Activated B cell treated with CpG ODN at 0.5 μM for 24 hours (primary cell): ENCODE results near the gene OSBPL7. TPM values are rescaled to one million over a fixed set of nuclear protein-coding genes. Genes with fewer than 3 reads are reported as not detected.

Source experiments
- ATAC-seq: fragments of 200-7000 bp; cut with Tn5 transposase; one replicate; pipeline ENCODE4 v1.10.0; 2021; ENCODE audit warnings: low read depth, mild to moderate bottlenecking, moderate library complexity
- CTCF ChIA-PET: fragments of 350-600 bp; sonication (Branson Sonifier 250); formaldehyde crosslinking; loops from one replicate; lab custom pipeline; 2021; ENCODE audit warnings: antibody characterized with exemption; lab: Charles Lee
- POLR2A ChIA-PET: fragments of 350-600 bp; sonication (Branson Sonifier 250); formaldehyde crosslinking; loops from one replicate; lab custom pipeline; 2021; ENCODE audit warnings: antibody characterized with exemption; lab: Charles Lee
- DNase-seq: peaks from one replicate; pipeline ENCODE4 v3.0.0; 2022
- H3K27ac Mint-ChIP-seq: one replicate; pipeline ENCODE4 v1.8.0; 2020; ENCODE audit warnings: mixed read lengths
- H3K27me3 Mint-ChIP-seq: one replicate; pipeline ENCODE4 v1.8.0; 2021; ENCODE audit warnings: mixed read lengths
- H3K36me3 Mint-ChIP-seq: one replicate; pipeline ENCODE4 v1.8.0; 2021; ENCODE audit warnings: low read depth, mixed read lengths
- H3K4me1 Mint-ChIP-seq: one replicate; pipeline ENCODE4 v1.8.0; 2021; ENCODE audit warnings: mixed read lengths
- H3K4me3 Mint-ChIP-seq: one replicate; pipeline ENCODE4 v1.8.0; 2020; ENCODE audit warnings: mild to moderate bottlenecking, mixed read lengths
- H3K9me3 Mint-ChIP-seq: one replicate; pipeline ENCODE4 v1.8.0; 2020; ENCODE audit warnings: mixed read lengths
- intact Hi-C: fragments of 100-400 bp; cut with micrococcal nuclease; formaldehyde crosslinking; loops from one replicate; pipeline ENCODE4 v1.15.1; 2024
- total RNA-seq: library from RNA; stranded (reverse); gene quantifications from 2 replicates; pipeline ENCODE4 v1.2.3, GENCODE V29; 2022
- TF ChIP-seq, protein P1 (sequence below): fragments of 200-600 bp; IDR thresholded peaks from one replicate; pipeline ENCODE4 v1.8.0; 2022; ENCODE audit warnings: antibody characterized with exemption, mild to moderate bottlenecking

The OSBPL7 gene
- total RNA-seq, 1 donor from 2014 or later = 34.4 TPM

DNA sequence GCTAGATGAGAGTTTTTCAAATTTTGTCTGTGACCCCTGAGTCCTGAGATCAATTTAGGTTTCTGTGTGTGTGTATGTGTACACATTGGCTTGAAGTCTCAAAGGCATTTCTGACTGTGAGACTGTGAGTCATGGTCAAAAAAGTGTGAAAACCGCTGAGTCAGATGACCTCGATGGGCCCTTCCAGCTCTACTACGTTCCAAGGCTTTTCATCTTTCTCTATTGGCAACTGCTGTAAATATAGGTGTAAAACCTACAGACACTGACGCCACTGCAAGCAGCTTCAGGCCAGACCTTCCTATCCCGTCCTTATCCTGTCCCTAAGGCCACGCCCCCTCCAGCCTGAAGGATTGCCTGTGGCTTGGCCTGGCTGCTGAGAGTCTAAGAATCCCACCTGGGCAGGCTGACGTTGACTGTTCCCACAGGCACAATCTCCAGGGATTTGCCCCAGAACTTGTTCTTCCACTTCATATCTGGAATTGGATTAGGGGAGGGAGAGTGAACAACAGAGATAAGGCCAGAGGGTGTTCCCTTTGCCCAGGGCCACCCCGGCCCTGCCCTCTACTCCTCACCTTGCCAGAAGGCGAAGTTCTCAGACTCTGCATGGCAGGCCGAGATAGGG, 11.3 kb downstream of the OSBPL7 start:
- H3K27ac Mint-ChIP-seq = no peak overlapping the region
- H3K4me1 Mint-ChIP-seq = no peaks in the 10 kb centered on the region
- DNase-seq (no peak), ATAC-seq (peak; percentile 21)
- H3K9me3 Mint-ChIP-seq = no peaks in the 10 kb centered on the region
- ChIA-PET POLR2A (no interaction called here), CTCF (no interaction called here)
- no peak overlapping the region for H3K4me3 Mint-ChIP-seq
- H3K27me3 Mint-ChIP-seq = no peaks in the 10 kb centered on the region
- H3K36me3 Mint-ChIP-seq = peaks cover 81% of the 10 kb centered on the region
- TF ChIP-seq, protein P1, sequence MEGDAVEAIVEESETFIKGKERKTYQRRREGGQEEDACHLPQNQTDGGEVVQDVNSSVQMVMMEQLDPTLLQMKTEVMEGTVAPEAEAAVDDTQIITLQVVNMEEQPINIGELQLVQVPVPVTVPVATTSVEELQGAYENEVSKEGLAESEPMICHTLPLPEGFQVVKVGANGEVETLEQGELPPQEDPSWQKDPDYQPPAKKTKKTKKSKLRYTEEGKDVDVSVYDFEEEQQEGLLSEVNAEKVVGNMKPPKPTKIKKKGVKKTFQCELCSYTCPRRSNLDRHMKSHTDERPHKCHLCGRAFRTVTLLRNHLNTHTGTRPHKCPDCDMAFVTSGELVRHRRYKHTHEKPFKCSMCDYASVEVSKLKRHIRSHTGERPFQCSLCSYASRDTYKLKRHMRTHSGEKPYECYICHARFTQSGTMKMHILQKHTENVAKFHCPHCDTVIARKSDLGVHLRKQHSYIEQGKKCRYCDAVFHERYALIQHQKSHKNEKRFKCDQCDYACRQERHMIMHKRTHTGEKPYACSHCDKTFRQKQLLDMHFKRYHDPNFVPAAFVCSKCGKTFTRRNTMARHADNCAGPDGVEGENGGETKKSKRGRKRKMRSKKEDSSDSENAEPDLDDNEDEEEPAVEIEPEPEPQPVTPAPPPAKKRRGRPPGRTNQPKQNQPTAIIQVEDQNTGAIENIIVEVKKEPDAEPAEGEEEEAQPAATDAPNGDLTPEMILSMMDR = no peak
- intact Hi-C loops = no loop called here

- ATAC-seq (no peak), DNase-seq (no peak)
- intact Hi-C loops = no loop called here
- ChIA-PET CTCF (no interaction called here), POLR2A (no interaction called here)
- H3K36me3 Mint-ChIP-seq = peaks cover 71% of the 10 kb centered on the region
- no peaks in the 10 kb centered on the region for H3K4me1 Mint-ChIP-seq
- H3K9me3 Mint-ChIP-seq = no peaks in the 10 kb centered on the region
- H3K4me3 Mint-ChIP-seq = no peak overlapping the region
- TF ChIP-seq, protein P1 = no peak
- no peak overlapping the region for H3K27ac Mint-ChIP-seq
- no peaks in the 10 kb centered on the region for H3K27me3 Mint-ChIP-seq
Observed at GRCh38 chr17:47808830-47809480, 12.6 kb downstream of the OSBPL7 start.

DNA sequence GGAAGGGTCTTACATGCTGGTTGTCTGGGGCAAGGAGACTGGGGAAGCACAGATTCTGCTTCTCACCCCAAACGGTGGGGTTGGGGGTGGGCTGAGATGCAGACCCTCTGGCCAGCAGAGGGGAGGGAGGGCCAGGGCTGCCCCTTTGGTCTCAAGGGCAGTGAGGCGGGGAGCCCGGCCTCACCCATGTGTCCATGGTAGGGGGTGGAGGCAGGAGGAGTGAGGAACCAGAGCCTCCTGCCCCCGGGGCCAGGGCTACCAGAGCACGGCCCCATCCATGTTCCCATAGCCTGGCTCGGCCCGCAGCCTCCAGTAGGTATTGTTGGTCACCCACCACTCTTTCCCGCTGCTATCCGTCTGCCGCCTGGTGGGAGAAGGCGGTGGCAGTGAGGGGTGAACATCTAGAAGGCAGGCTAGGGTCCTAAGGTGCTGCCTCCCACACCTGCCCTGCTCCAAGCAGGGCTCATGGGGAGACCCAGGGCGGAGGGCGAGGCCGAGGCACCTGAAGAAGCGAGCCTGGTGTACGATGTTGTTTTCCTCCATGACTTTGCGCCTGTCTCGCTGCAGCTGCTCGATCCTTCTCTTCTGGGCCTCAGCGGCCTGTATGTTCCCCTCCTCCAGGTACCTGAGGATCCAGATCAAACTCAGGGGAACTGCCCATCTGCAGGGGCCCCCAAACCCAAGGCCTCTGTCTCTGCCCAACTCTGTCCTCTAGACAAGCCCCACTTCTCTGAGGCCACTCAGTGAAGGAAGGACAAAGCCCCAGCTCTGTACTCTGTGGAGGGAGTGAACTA, 13.4 kb downstream of the OSBPL7 start:
- POLR2A ChIA-PET = no interaction called here
- Mint-ChIP-seq H3K27ac (no peak overlapping the region), H3K4me1 (no peaks in the 10 kb centered on the region), H3K27me3 (no peaks in the 10 kb centered on the region), H3K9me3 (no peaks in the 10 kb centered on the region), H3K4me3 (no peak overlapping the region), H3K36me3 (peaks cover 65% of the 10 kb centered on the region)
- CTCF ChIA-PET = no interaction called here
- ATAC-seq (no peak), DNase-seq (no peak)
- intact Hi-C loops = no loop called here
- TF ChIP-seq, protein P1 = no peak

DNA sequence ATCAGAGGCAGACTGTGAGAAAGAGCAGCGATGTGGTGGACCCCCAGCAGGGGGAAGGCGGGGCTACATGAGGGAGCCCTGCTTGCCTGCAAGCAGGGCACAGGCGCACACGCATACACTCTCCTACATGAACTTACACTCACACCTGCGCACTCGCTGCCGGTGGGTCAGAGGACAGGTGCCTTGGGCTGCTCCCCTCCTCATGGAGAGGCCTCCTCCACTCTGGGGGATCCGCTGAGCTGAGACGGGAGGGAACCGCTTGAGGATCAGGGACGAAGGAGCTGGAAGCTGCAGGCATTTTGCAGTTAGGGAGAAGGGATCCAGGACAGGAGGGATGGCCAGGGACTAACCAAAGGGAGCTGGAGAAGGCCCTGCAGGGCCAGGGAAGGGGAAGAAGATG, 14.2 kb downstream of the OSBPL7 start:
- no peaks in the 10 kb centered on the region for H3K4me1 Mint-ChIP-seq
- no peak overlapping the region for H3K4me3 Mint-ChIP-seq
- CTCF ChIA-PET = no interaction called here
- intact Hi-C loops = no loop called here
- no peaks in the 10 kb centered on the region for H3K9me3 Mint-ChIP-seq
- DNase-seq = no peak
- ATAC-seq = no peak
- H3K27me3 Mint-ChIP-seq = no peaks in the 10 kb centered on the region
- peaks cover 57% of the 10 kb centered on the region for H3K36me3 Mint-ChIP-seq
- H3K27ac Mint-ChIP-seq = no peak overlapping the region
- POLR2A ChIA-PET = no interaction called here
- TF ChIP-seq, protein P1 = no peak

DNA sequence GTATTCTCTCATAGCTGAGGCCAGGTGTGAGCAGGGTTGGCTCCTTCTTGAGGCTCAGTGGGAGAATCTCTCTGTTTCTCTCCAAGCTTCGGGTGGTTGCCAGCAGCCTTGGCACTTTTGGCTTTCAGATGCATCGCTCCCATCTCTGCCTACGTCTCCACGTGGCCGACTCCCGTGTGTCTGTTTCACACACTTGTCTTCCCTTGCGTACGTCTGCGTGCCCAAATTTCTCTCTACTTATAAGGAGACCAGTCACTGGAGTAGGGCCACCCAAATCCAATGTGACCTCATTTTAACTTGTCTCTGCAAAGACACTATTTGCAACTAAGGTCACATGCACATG, 14.7 kb downstream of the OSBPL7 start:
- no peak for ATAC-seq
- no peaks in the 10 kb centered on the region for H3K9me3 Mint-ChIP-seq
- no peak overlapping the region for H3K27ac Mint-ChIP-seq
- intact Hi-C loops = no loop called here
- ChIA-PET POLR2A (no interaction called here), CTCF (no interaction called here)
- TF ChIP-seq, protein P1 = no peak
- H3K4me1 Mint-ChIP-seq = no peaks in the 10 kb centered on the region
- H3K4me3 Mint-ChIP-seq = no peak overlapping the region
- H3K27me3 Mint-ChIP-seq = no peaks in the 10 kb centered on the region
- peaks cover 51% of the 10 kb centered on the region for H3K36me3 Mint-ChIP-seq
- no peak for DNase-seq
